ENCODE data around the gene DENND1B. TPM values are rescaled to one million over a fixed set of nuclear protein-coding genes. Genes with fewer than 3 reads are reported as not detected.

The DENND1B gene
- total RNA-seq, 4 donors from 2014 or later = 12.4 to 27.5 (median 15.9) TPM

- no peak for TF ChIP-seq CTCF (IDR thresholded peaks at IDR 0.05; ENCODE audit: low read depth)
Measured at GRCh38 chr1:197774466-197775281, 606 bp downstream of the DENND1B start.

GRCh38 chr1:197773856-197774255 is 1.4 kb downstream of the DENND1B start:
- no peak for TF ChIP-seq CTCF (IDR thresholded peaks at IDR 0.05; ENCODE audit: low read depth)

- TF ChIP-seq CTCF (IDR thresholded peaks at IDR 0.05; ENCODE audit: low read depth) = no peak
Measured at GRCh38 chr1:197771904-197772556, 3.2 kb downstream of the DENND1B start.

GRCh38 chr1:197771386-197771785 is 3.9 kb downstream of the DENND1B start:
- TF ChIP-seq CTCF (IDR thresholded peaks at IDR 0.05; ENCODE audit: low read depth) = no peak

GRCh38 chr1:197770243-197770642 is 5.0 kb downstream of the DENND1B start:
- TF ChIP-seq CTCF (IDR thresholded peaks at IDR 0.05; ENCODE audit: low read depth) = no peak

GRCh38 chr1:197769287-197769686 is 6.0 kb downstream of the DENND1B start:
- no peak for TF ChIP-seq CTCF (IDR thresholded peaks at IDR 0.05; ENCODE audit: low read depth)

- no peak for TF ChIP-seq CTCF (IDR thresholded peaks at IDR 0.05; ENCODE audit: low read depth)
Measured at GRCh38 chr1:197768014-197768805, 7.1 kb downstream of the DENND1B start.

All from subcutaneous adipose tissue (tissue), 4 donors.